ENCODE data around the gene SORCS2.

The SORCS2 gene

GRCh38 chr4:7295197-7295910 lies 103.0 kb downstream of the SORCS2 start:
- no peaks in the 10 kb centered on the region for H3K4me1 ChIP-seq (ENCODE audit: insufficient read depth, low read length)
- no peak overlapping the region for H3K4me3 ChIP-seq (ENCODE audit: low read length)
- no peaks in the 10 kb centered on the region for H3K9me3 ChIP-seq (ENCODE audit: insufficient read depth, low read depth, low read length)
- H3K27me3 ChIP-seq (ENCODE audit: insufficient read depth, low read length), result no peaks in the 10 kb centered on the region
- no peak overlapping the region for H3K27ac ChIP-seq (ENCODE audit: low read length)
- no peaks in the 10 kb centered on the region for H3K36me3 ChIP-seq (ENCODE audit: insufficient read depth, low read depth, low read length)
- H3K9ac ChIP-seq (ENCODE audit: low read depth, low read length), result no peak overlapping the region

GRCh38 chr4:7295911-7296660 lies 103.7 kb downstream of the SORCS2 start:
- H3K9me3 ChIP-seq (ENCODE audit: insufficient read depth, low read depth, low read length), result no peaks in the 10 kb centered on the region
- H3K27me3 ChIP-seq (ENCODE audit: insufficient read depth, low read length), result no peaks in the 10 kb centered on the region
- H3K9ac ChIP-seq (ENCODE audit: low read depth, low read length), result no peak overlapping the region
- no peaks in the 10 kb centered on the region for H3K4me1 ChIP-seq (ENCODE audit: insufficient read depth, low read length)
- H3K27ac ChIP-seq (ENCODE audit: low read length), result no peak overlapping the region
- H3K36me3 ChIP-seq (ENCODE audit: insufficient read depth, low read depth, low read length), result no peaks in the 10 kb centered on the region
- H3K4me3 ChIP-seq (ENCODE audit: low read length), result no peak overlapping the region

GRCh38 chr4:7296661-7297335 lies 104.5 kb downstream of the SORCS2 start:
- H3K9ac ChIP-seq (ENCODE audit: low read depth, low read length), result no peak overlapping the region
- no peak overlapping the region for H3K27ac ChIP-seq (ENCODE audit: low read length)
- H3K36me3 ChIP-seq (ENCODE audit: insufficient read depth, low read depth, low read length), result no peaks in the 10 kb centered on the region
- H3K4me3 ChIP-seq (ENCODE audit: low read length), result no peak overlapping the region
- no peaks in the 10 kb centered on the region for H3K9me3 ChIP-seq (ENCODE audit: insufficient read depth, low read depth, low read length)
- no peaks in the 10 kb centered on the region for H3K27me3 ChIP-seq (ENCODE audit: insufficient read depth, low read length)
- H3K4me1 ChIP-seq (ENCODE audit: insufficient read depth, low read length), result no peaks in the 10 kb centered on the region

GRCh38 chr4:7297374-7297773 lies 105.0 kb downstream of the SORCS2 start:
- Histone ChIP-seq H3K4me3 (ENCODE audit: low read length) (no peak overlapping the region), H3K36me3 (ENCODE audit: insufficient read depth, low read depth, low read length) (no peaks in the 10 kb centered on the region), H3K9ac (ENCODE audit: low read depth, low read length) (no peak overlapping the region), H3K4me1 (ENCODE audit: insufficient read depth, low read length) (no peaks in the 10 kb centered on the region), H3K27me3 (ENCODE audit: insufficient read depth, low read length) (no peaks in the 10 kb centered on the region), H3K27ac (ENCODE audit: low read length) (no peak overlapping the region), H3K9me3 (ENCODE audit: insufficient read depth, low read depth, low read length) (no peaks in the 10 kb centered on the region)

GRCh38 chr4:7297881-7298280 lies 105.5 kb downstream of the SORCS2 start:
- no peak overlapping the region for H3K9ac ChIP-seq (ENCODE audit: low read depth, low read length)
- H3K27ac ChIP-seq (ENCODE audit: low read length), result no peak overlapping the region
- no peaks in the 10 kb centered on the region for H3K36me3 ChIP-seq (ENCODE audit: insufficient read depth, low read depth, low read length)
- H3K27me3 ChIP-seq (ENCODE audit: insufficient read depth, low read length), result no peaks in the 10 kb centered on the region
- H3K4me1 ChIP-seq (ENCODE audit: insufficient read depth, low read length), result no peaks in the 10 kb centered on the region
- no peak overlapping the region for H3K4me3 ChIP-seq (ENCODE audit: low read length)
- H3K9me3 ChIP-seq (ENCODE audit: insufficient read depth, low read depth, low read length), result no peaks in the 10 kb centered on the region

GRCh38 chr4:7298619-7299009 lies 106.3 kb downstream of the SORCS2 start:
- H3K27ac ChIP-seq (ENCODE audit: low read length), result no peak overlapping the region
- no peak overlapping the region for H3K4me3 ChIP-seq (ENCODE audit: low read length)
- no peaks in the 10 kb centered on the region for H3K27me3 ChIP-seq (ENCODE audit: insufficient read depth, low read length)
- H3K4me1 ChIP-seq (ENCODE audit: insufficient read depth, low read length), result no peaks in the 10 kb centered on the region
- no peaks in the 10 kb centered on the region for H3K36me3 ChIP-seq (ENCODE audit: insufficient read depth, low read depth, low read length)
- H3K9me3 ChIP-seq (ENCODE audit: insufficient read depth, low read depth, low read length), result no peaks in the 10 kb centered on the region
- H3K9ac ChIP-seq (ENCODE audit: low read depth, low read length), result no peak overlapping the region

- no peak overlapping the region for H3K9ac ChIP-seq (ENCODE audit: low read depth, low read length)
- no peak overlapping the region for H3K27ac ChIP-seq (ENCODE audit: low read length)
- no peaks in the 10 kb centered on the region for H3K36me3 ChIP-seq (ENCODE audit: insufficient read depth, low read depth, low read length)
Observed at GRCh38 chr4:7299010-7299907, 106.9 kb downstream of the SORCS2 start.

GRCh38 chr4:7299908-7300710 lies 107.8 kb downstream of the SORCS2 start:
- Histone ChIP-seq H3K4me3 (ENCODE audit: low read length) (no peak overlapping the region), H3K27me3 (ENCODE audit: insufficient read depth, low read length) (no peaks in the 10 kb centered on the region), H3K27ac (ENCODE audit: low read length) (no peak overlapping the region), H3K36me3 (ENCODE audit: insufficient read depth, low read depth, low read length) (no peaks in the 10 kb centered on the region), H3K9me3 (ENCODE audit: insufficient read depth, low read depth, low read length) (no peaks in the 10 kb centered on the region), H3K4me1 (ENCODE audit: insufficient read depth, low read length) (no peaks in the 10 kb centered on the region), H3K9ac (ENCODE audit: low read depth, low read length) (no peak overlapping the region)

More at GRCh38 chr4:7299010-7299907, 106.9 kb downstream of the SORCS2 start:
- no peaks in the 10 kb centered on the region for H3K4me1 ChIP-seq (ENCODE audit: insufficient read depth, low read length)
- no peaks in the 10 kb centered on the region for H3K27me3 ChIP-seq (ENCODE audit: insufficient read depth, low read length)
- H3K9me3 ChIP-seq (ENCODE audit: insufficient read depth, low read depth, low read length), result no peaks in the 10 kb centered on the region
- no peak overlapping the region for H3K4me3 ChIP-seq (ENCODE audit: low read length)

- no peaks in the 10 kb centered on the region for H3K4me1 ChIP-seq (ENCODE audit: insufficient read depth, low read length)
- no peaks in the 10 kb centered on the region for H3K9me3 ChIP-seq (ENCODE audit: insufficient read depth, low read depth, low read length)
- H3K9ac ChIP-seq (ENCODE audit: low read depth, low read length), result no peak overlapping the region
- no peak overlapping the region for H3K27ac ChIP-seq (ENCODE audit: low read length)
- no peak overlapping the region for H3K4me3 ChIP-seq (ENCODE audit: low read length)
- H3K27me3 ChIP-seq (ENCODE audit: insufficient read depth, low read length), result no peaks in the 10 kb centered on the region
- H3K36me3 ChIP-seq (ENCODE audit: insufficient read depth, low read depth, low read length), result no peaks in the 10 kb centered on the region
Observed at GRCh38 chr4:7300711-7301095, 108.4 kb downstream of the SORCS2 start.

- H3K36me3 ChIP-seq (ENCODE audit: insufficient read depth, low read depth, low read length), result no peaks in the 10 kb centered on the region
- H3K4me1 ChIP-seq (ENCODE audit: insufficient read depth, low read length), result no peaks in the 10 kb centered on the region
- H3K9me3 ChIP-seq (ENCODE audit: insufficient read depth, low read depth, low read length), result no peaks in the 10 kb centered on the region
- no peak overlapping the region for H3K9ac ChIP-seq (ENCODE audit: low read depth, low read length)
- H3K4me3 ChIP-seq (ENCODE audit: low read length), result no peak overlapping the region
- H3K27ac ChIP-seq (ENCODE audit: low read length), result no peak overlapping the region
- no peaks in the 10 kb centered on the region for H3K27me3 ChIP-seq (ENCODE audit: insufficient read depth, low read length)
Observed at GRCh38 chr4:7301126-7301785, 108.9 kb downstream of the SORCS2 start.

All from iPS-20b (cell line).